HG03280 (cell line): Measurements from ENCODE around the gene PRR19.

Source experiments
- ATAC-seq: cut with Tn5 transposase; IDR thresholded peaks from one replicate; pipeline ENCODE4 v1.9.1; 2021; ENCODE audit warnings: mild to moderate bottlenecking, moderate library complexity; ENCODE audit not compliant: unreplicated experiment

PRR19 gene

GRCh38 chr19:42281827-42282762 is 19.8 kb upstream of the PRR19 start:
- ATAC-seq, result no peak

- ATAC-seq, result no peak
These were observed 19.1 kb upstream of the PRR19 start for GRCh38 chr19:42282819-42283187.

- peak; percentile 61 for ATAC-seq
These were observed 18.5 kb upstream of the PRR19 start for GRCh38 chr19:42283188-42284065.

GRCh38 chr19:42284066-42284501 is 17.8 kb upstream of the PRR19 start:
- peak; percentile 37 for ATAC-seq

GRCh38 chr19:42284591-42285341 is 17.2 kb upstream of the PRR19 start:
- ATAC-seq, result no peak

- no peak for ATAC-seq
These were observed 16.4 kb upstream of the PRR19 start for GRCh38 chr19:42285541-42285941.

- ATAC-seq, result no peak
These were observed 16.0 kb upstream of the PRR19 start for GRCh38 chr19:42285988-42286348.

- no peak for ATAC-seq
These were observed 15.4 kb upstream of the PRR19 start for GRCh38 chr19:42286349-42287016.

GRCh38 chr19:42287017-42287826 is 14.7 kb upstream of the PRR19 start:
- no peak for ATAC-seq

GRCh38 chr19:42287827-42288107 is 14.2 kb upstream of the PRR19 start:
- ATAC-seq, result no peak

GRCh38 chr19:42288387-42288786 is 13.5 kb upstream of the PRR19 start:
- ATAC-seq, result no peak

- ATAC-seq, result no peak
These were observed 12.9 kb upstream of the PRR19 start for GRCh38 chr19:42288881-42289555.

- no peak for ATAC-seq
These were observed 12.3 kb upstream of the PRR19 start for GRCh38 chr19:42289556-42290041.

- no peak for ATAC-seq
These were observed 11.8 kb upstream of the PRR19 start for GRCh38 chr19:42290136-42290522.

GRCh38 chr19:42290523-42291434 is 11.2 kb upstream of the PRR19 start:
- no peak for ATAC-seq

GRCh38 chr19:42291435-42291810 is 10.5 kb upstream of the PRR19 start:
- ATAC-seq, result no peak

- ATAC-seq, result no peak
These were observed 9.6 kb upstream of the PRR19 start for GRCh38 chr19:42292042-42292960.
